GM21390 (cell line): ENCODE measurements around the gene USP8.
A peak's percentile ranks its signal among the peaks of the same experiment; 100 is the strongest.
"Not testable (repeated sequence)": the region's sequence is repeated elsewhere in the genome, so short reads cannot be mapped to it uniquely, and the experiment has no call there.

Source experiments
- ATAC-seq: cut with Tn5 transposase; IDR thresholded peaks from one replicate; pipeline ENCODE4 v1.9.1; 2021; ENCODE audit not compliant: unreplicated experiment

Gene USP8

GRCh38 chr15:50424066-50424890 is at the start of gene USP8:
TSS of gene USP8 (plus strand) at chr15:50424405. CDS start at chr15:50439074, 14,669 bp downstream.
- ATAC-seq = peak; percentile 95

DNA sequence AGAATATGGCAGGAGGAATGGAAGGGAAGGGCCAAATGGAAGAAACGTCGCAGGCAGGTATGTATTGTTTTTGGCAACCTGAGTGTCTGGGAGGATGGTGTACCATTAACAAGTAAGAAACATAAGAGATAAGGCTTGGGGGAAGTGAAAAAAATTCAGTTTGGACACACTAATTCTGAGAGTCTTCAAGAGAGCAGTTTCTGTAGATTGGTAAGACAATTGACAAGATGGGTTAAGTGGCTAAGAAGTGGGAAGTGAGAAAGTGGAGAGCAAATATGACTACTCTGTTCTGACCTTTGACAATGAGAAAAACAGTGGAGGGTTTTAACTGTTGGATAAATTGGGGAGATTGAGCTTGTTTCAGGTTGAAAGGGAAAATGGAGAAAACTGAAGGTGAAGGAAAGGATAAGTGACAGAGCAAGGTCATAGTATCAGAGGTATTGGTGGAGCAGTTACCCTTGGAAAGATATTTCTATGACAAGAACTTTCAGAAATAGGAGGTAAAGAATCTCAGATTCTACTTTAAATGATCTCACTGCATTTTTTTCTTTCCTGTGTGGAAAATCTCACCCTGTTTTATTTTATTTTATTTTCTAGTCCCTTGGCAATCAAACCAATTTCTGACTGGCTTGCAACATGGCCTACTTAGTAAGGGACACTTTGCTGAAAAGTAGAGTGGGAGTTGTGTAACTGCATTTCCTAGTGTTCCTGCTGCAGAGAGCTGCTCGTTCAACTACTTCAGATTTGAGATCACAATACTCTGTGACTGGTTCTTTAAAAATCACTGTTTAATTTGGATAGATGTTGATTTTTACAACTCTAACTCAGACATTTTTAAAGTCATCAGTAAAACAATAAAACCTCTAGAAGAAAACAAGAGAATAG is 46.1 kb upstream of the USP8 start:
- ATAC-seq = peak; percentile 99

DNA sequence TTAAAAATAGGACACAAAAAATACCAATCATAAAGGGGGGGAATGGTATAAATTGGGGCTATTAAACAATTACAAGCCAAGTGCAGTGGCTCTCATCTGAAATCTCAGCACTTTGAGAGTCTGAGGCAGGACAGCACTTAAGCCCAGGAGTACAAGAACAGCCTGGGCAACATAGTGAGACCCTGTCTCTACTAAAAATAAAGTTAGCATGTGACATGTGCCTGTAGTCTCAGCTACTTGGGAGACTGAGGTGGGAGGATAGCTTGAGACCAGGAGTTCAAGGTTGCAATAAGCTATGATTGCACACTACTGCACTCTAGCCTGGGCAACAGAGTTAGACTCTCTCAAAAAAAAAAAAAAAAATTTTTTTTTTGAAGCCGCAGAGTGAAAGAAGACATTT is 45.4 kb upstream of the USP8 start:
- no peak for ATAC-seq

- ATAC-seq = not testable (repeated sequence)
These were observed 44.8 kb upstream of the USP8 start for GRCh38 chr15:50379413-50379812.

GRCh38 chr15:50380089-50380488 is 44.1 kb upstream of the USP8 start:
- no peak for ATAC-seq

GRCh38 chr15:50381438-50381837 is 42.8 kb upstream of the USP8 start:
- ATAC-seq = no peak

DNA sequence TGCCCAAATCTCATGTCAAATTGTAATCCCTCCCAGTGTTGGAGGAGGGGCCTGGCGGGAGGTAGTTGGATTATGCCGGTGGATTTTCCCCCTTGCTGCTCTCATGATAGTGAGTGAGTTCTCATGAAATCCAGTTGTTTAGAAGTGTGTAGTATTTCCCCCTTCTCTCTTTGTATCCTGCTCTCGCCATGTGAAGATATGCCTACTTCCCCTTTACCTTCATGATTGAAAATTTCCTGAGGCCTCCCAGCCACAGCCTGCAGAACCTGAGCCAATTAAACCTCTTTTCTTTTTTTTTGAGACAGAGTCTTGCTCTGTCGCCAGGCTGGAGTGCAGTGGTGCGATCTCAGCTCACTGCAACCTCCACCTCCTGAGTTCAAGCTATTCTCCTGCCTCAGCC is 41.8 kb upstream of the USP8 start:
- not testable (repeated sequence) for ATAC-seq

GRCh38 chr15:50390554-50391264 is 33.5 kb upstream of the USP8 start:
- ATAC-seq = peak; percentile 82

DNA sequence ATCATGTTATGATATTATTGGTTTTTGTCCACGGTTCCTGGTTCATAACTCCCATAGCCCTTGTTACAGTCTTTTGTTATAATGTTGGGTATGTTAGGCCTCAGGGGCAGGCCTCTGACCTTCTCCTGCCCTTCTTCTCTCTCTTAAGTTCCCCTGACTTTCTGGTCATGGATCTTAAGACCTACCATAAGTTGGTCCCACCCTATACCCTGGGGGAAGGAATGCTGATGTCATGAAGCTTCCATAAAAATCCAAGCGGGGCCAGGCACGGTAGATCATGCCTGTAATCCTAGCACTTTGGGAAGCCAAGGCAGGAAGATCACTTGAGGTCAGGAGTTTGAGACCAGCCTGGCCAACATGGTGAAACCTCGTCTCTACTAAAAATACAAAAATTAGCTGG is 32.6 kb upstream of the USP8 start:
- ATAC-seq = not testable (repeated sequence)

DNA sequence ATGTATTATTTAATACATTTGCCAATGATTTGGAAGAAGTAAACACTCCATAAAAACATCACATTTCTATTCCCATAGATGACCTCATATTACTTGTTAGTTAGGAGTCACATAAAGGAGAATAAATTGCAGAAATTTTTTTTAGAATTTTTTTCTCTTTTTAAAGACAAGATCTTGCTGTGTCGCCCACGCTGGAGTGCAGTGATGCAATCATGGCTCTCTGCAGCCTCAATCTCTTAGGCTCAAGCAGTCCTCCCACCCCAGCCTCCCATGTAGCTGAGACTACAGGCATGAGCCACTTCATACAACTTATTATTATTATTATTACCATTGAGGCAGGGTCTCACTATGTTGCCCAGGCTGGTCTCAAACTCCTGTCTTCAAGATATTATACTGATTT is 12.3 kb upstream of the USP8 start:
- ATAC-seq = no peak

- ATAC-seq = no peak
These were observed 9.6 kb upstream of the USP8 start for GRCh38 chr15:50414624-50415023.

DNA sequence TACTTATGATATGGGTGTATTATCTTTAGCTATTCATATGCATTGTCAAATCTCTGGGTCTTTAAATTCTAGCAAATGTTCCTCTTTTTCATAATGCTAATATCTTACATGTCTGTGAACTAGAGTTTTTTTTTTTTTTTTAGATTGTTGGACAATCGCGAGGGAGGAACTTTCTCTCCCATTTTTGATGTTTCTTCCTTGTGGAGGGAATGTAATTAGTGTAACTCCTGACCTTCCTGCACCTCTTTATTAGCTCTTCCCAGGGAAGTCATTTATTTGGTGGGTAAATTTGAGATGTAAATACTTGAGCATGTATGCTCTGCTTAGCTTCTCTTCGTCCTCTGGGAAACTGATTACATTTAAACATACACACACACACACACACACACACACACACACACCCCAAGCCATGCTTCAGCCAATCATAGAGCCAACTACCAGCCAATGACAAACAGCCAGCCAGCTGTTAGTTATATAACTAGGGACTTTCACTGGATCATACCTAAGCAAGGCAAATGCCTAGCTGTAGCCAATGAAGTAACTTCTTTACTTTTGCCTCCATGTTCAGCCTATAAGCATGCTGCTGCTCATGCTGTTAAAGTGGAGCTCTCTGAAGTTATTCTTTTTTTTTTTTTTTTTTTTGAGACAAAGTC is 8.3 kb upstream of the USP8 start:
- ATAC-seq = no peak

- ATAC-seq = no peak
These were observed 7.3 kb upstream of the USP8 start for GRCh38 chr15:50416890-50417289.

DNA sequence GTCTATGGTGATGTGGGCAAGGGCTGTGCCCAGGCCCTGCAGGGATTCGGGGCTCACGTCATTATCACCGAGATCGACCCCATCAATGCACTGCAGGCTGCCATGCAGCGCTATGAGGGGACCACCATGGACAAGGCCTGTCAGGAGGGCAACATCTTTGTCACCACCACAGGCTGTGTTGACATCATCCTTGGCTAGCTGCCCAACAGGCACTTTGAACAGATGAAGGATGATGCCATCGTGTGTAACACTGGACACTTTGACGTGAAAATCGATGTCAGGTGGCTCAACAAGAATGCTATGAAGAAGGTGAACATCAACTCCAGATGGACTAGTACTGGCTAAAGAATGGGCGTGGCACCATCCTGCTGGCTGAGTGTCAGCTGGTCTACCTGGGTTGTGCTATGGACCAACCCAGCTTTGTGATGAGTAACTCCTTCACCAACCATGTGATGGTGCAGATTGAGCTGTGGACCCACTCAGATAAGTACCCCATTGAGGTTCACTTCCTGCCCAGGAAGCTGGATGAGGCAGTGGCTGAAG is 6.1 kb upstream of the USP8 start:
- ATAC-seq = no peak

GRCh38 chr15:50425219-50425618 is 1.0 kb downstream of the USP8 start:
- no peak for ATAC-seq

- ATAC-seq = not testable (repeated sequence)
These were observed 1.6 kb downstream of the USP8 start for GRCh38 chr15:50425678-50426246.

DNA sequence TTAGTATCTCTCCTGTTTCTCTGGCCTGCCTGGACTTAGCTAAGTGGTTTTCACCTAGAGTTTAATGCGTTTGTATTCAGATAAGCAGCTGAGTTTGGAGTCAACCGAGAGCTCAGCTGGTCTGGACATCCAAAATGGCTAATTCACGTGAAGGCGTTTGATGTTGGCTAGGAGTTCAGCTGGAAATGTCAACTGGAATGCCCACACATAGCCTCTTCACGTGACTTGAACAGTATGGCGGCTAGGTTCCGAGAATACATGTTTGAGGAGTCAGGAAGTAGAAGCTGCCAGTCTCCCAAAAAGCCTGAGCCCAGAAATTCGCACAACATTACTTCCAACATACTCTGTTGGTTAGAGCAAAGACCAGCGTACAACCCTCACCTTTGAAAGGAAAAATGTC is 2.2 kb downstream of the USP8 start:
- no peak for ATAC-seq

GRCh38 chr15:50431204-50431603 is 7.0 kb downstream of the USP8 start:
- no peak for ATAC-seq

GRCh38 chr15:50432230-50432629 is 8.0 kb downstream of the USP8 start:
- ATAC-seq = no peak

DNA sequence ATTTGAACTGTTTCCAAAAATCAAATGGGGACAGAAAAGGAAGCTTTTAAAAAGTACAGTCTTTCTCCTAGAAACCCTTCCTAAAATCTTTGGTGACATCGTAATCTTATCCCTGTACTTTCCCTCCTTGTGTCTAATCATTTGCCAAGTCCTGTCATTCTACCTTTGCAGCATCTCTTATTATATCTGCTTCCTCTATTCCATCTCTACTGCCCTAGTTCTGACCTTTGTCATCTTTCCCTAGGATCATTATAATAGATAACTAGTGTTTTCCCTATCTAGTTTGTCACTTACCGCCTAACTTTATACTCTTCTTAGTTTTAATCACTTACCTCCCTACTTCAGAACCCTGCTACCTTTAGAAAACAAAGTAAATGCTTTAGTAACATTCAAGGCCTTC is 11.6 kb downstream of the USP8 start:
- no peak for ATAC-seq
